Uterus (tissue), 2 donors: ENCODE results near the gene GGTLC1.
A peak's percentile ranks its signal among the peaks of the same experiment; 100 is the strongest.
"Not testable (repeated sequence)": the region's sequence is repeated elsewhere in the genome, so short reads cannot be mapped to it uniquely, and the experiment has no call there.

ENCODE experiments used
- POLR2A ChIP-seq, 2 donors: fragments of 450-650 bp; IDR thresholded peaks; one replicate each; pipeline ENCODE4 v1.6.1; 2016; ENCODE audit warnings: antibody characterized with exemption in 2 of 2, mild to moderate bottlenecking in 1 of 2, moderate library complexity in 1 of 2
- TF ChIP-seq, protein P1 (sequence below), 4 experiments: fragments of 200-600 bp in 2 of 4; fragments of 450-650 bp in 2 of 4; sonication (generic) in 2 of 4; IDR thresholded peaks; one replicate each; pipeline ENCODE4 v1.5.1; 2016 to 2019; ENCODE audit warnings: antibody characterized with exemption in 4 of 4, mild to moderate bottlenecking in 2 of 4, moderate library complexity in 1 of 4

- TF ChIP-seq, protein P1, sequence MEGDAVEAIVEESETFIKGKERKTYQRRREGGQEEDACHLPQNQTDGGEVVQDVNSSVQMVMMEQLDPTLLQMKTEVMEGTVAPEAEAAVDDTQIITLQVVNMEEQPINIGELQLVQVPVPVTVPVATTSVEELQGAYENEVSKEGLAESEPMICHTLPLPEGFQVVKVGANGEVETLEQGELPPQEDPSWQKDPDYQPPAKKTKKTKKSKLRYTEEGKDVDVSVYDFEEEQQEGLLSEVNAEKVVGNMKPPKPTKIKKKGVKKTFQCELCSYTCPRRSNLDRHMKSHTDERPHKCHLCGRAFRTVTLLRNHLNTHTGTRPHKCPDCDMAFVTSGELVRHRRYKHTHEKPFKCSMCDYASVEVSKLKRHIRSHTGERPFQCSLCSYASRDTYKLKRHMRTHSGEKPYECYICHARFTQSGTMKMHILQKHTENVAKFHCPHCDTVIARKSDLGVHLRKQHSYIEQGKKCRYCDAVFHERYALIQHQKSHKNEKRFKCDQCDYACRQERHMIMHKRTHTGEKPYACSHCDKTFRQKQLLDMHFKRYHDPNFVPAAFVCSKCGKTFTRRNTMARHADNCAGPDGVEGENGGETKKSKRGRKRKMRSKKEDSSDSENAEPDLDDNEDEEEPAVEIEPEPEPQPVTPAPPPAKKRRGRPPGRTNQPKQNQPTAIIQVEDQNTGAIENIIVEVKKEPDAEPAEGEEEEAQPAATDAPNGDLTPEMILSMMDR (IDR thresholded peaks at IDR 0.05), result peak in 1 of 4 experiments; percentile 10
- not testable (repeated sequence) for TF ChIP-seq POLR2A (IDR thresholded peaks at IDR 0.05)
Observed at GRCh38 chr20:23984476-23985023, 4.0 kb downstream of the GGTLC1 start.
